ENCODE measurements around the gene VKORC1L1. TPM values are rescaled to one million over a fixed set of nuclear protein-coding genes. Genes with fewer than 3 reads are reported as not detected.

VKORC1L1 gene
- polyA plus RNA-seq, 1 donor from 2014 or later = 18.2 TPM

GRCh38 chr7:65927489-65928448 is 54.9 kb downstream of the VKORC1L1 start:
- Histone ChIP-seq H3F3A (ENCODE audit: insufficient read depth, low read length, poor library complexity, severe bottlenecking) (no peaks in the 10 kb centered on the region), H3K36me3 (ENCODE audit: insufficient read depth, low read length) (no peaks in the 10 kb centered on the region), H3K4me3 (ENCODE audit: low read length) (no peak overlapping the region), H3K9me3 (ENCODE audit: low read length) (no peaks in the 10 kb centered on the region), H3K4me2 (ENCODE audit: low read length) (no peak overlapping the region), H3K27ac (ENCODE audit: low read length) (no peak overlapping the region), H3K27me3 (ENCODE audit: insufficient read depth, low read depth, low read length) (no peaks in the 10 kb centered on the region), H4K20me1 (ENCODE audit: insufficient read depth) (no peaks in the 10 kb centered on the region), H2AFZ (ENCODE audit: low read depth, low read length) (no peak overlapping the region), H3K9me2 (ENCODE audit: insufficient read depth, low read length) (no peaks in the 10 kb centered on the region), H3K9ac (ENCODE audit: low read length) (no peak overlapping the region), H3K79me2 (replicated peaks; ENCODE audit: insufficient read depth, low read length) (peaks cover 3% of the 10 kb centered on the region)
- TF ChIP-seq EZH2 (IDR thresholded peaks at IDR 0.05; ENCODE audit: borderline replicate concordance, insufficient read depth, low read length, poor library complexity, severe bottlenecking) = no peak
- no peak for TF ChIP-seq TAF1 (IDR thresholded peaks at IDR 0.05; ENCODE audit: low read depth)
- TF ChIP-seq, protein P1, sequence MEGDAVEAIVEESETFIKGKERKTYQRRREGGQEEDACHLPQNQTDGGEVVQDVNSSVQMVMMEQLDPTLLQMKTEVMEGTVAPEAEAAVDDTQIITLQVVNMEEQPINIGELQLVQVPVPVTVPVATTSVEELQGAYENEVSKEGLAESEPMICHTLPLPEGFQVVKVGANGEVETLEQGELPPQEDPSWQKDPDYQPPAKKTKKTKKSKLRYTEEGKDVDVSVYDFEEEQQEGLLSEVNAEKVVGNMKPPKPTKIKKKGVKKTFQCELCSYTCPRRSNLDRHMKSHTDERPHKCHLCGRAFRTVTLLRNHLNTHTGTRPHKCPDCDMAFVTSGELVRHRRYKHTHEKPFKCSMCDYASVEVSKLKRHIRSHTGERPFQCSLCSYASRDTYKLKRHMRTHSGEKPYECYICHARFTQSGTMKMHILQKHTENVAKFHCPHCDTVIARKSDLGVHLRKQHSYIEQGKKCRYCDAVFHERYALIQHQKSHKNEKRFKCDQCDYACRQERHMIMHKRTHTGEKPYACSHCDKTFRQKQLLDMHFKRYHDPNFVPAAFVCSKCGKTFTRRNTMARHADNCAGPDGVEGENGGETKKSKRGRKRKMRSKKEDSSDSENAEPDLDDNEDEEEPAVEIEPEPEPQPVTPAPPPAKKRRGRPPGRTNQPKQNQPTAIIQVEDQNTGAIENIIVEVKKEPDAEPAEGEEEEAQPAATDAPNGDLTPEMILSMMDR (IDR thresholded peaks at IDR 0.05; ENCODE audit: poor library complexity, severe bottlenecking) = no peak
- TF ChIP-seq EP300 (conservative IDR thresholded peaks at IDR 0.05; ENCODE audit: poor library complexity, severe bottlenecking) = no peak
- TF ChIP-seq SMC3 (conservative IDR thresholded peaks at IDR 0.05; ENCODE audit: poor library complexity) = no peak
- TF ChIP-seq REST (IDR thresholded peaks at IDR 0.05; ENCODE audit: borderline replicate concordance) = no peak
- no peak for TF ChIP-seq RAD21 (conservative IDR thresholded peaks at IDR 0.05)
- no peak for TF ChIP-seq MXI1 (conservative IDR thresholded peaks at IDR 0.05; ENCODE audit: poor library complexity, severe bottlenecking)
- TF ChIP-seq POLR2AphosphoS5 (IDR thresholded peaks at IDR 0.05) = no peak

GRCh38 chr7:65931685-65932084 is 58.8 kb downstream of the VKORC1L1 start:
- Histone ChIP-seq H3K9me2 (ENCODE audit: insufficient read depth, low read length) (no peaks in the 10 kb centered on the region), H3K27me3 (ENCODE audit: insufficient read depth, low read depth, low read length) (no peaks in the 10 kb centered on the region), H2AFZ (ENCODE audit: low read depth, low read length) (no peak overlapping the region), H3K4me3 (ENCODE audit: low read length) (no peak overlapping the region), H3K4me2 (ENCODE audit: low read length) (no peak overlapping the region), H4K20me1 (ENCODE audit: insufficient read depth) (no peaks in the 10 kb centered on the region), H3K9ac (ENCODE audit: low read length) (no peak overlapping the region), H3K79me2 (replicated peaks; ENCODE audit: insufficient read depth, low read length) (peaks cover 7% of the 10 kb centered on the region), H3K9me3 (ENCODE audit: low read length) (no peaks in the 10 kb centered on the region), H3F3A (ENCODE audit: insufficient read depth, low read length, poor library complexity, severe bottlenecking) (no peaks in the 10 kb centered on the region), H3K36me3 (ENCODE audit: insufficient read depth, low read length) (no peaks in the 10 kb centered on the region), H3K27ac (ENCODE audit: low read length) (no peak overlapping the region)
- TF ChIP-seq EZH2 (IDR thresholded peaks at IDR 0.05; ENCODE audit: borderline replicate concordance, insufficient read depth, low read length, poor library complexity, severe bottlenecking) = no peak
- TF ChIP-seq, protein P1 (IDR thresholded peaks at IDR 0.05; ENCODE audit: poor library complexity, severe bottlenecking) = no peak
- TF ChIP-seq MXI1 (conservative IDR thresholded peaks at IDR 0.05; ENCODE audit: poor library complexity, severe bottlenecking) = no peak
- no peak for TF ChIP-seq REST (IDR thresholded peaks at IDR 0.05; ENCODE audit: borderline replicate concordance)
- no peak for TF ChIP-seq TAF1 (IDR thresholded peaks at IDR 0.05; ENCODE audit: low read depth)
- no peak for TF ChIP-seq POLR2AphosphoS5 (IDR thresholded peaks at IDR 0.05)
- no peak for TF ChIP-seq RAD21 (conservative IDR thresholded peaks at IDR 0.05)
- no peak for TF ChIP-seq EP300 (conservative IDR thresholded peaks at IDR 0.05; ENCODE audit: poor library complexity, severe bottlenecking)
- TF ChIP-seq SMC3 (conservative IDR thresholded peaks at IDR 0.05; ENCODE audit: poor library complexity) = no peak

All from neural cell (in vitro differentiated cells).